ENCODE results near the gene TDRD7.

Gene TDRD7

DNA sequence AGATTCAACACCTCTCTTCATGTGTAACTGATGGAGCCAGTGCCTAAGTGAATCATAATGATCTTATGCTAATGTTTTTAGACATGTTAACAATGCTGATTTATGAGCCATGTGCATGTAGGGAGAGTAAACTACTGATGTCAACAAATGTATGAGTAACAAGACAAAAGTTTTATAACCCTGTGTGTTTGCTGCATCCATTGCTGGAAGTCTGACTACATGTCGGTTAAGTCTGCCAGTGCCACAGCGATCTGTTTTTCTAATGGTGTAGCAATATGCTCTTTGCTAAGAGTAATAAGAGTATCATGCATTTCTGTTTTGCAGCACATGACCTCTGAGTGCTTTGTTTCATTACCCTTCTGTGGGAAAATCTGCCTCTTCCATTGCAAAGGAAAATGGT lies 63.2 kb downstream of the TDRD7 start:
- TF ChIP-seq POLR2AphosphoS5 (IDR thresholded peaks at IDR 0.05; ENCODE audit: low read depth, low read length), result no peak
- TF ChIP-seq, protein P1, sequence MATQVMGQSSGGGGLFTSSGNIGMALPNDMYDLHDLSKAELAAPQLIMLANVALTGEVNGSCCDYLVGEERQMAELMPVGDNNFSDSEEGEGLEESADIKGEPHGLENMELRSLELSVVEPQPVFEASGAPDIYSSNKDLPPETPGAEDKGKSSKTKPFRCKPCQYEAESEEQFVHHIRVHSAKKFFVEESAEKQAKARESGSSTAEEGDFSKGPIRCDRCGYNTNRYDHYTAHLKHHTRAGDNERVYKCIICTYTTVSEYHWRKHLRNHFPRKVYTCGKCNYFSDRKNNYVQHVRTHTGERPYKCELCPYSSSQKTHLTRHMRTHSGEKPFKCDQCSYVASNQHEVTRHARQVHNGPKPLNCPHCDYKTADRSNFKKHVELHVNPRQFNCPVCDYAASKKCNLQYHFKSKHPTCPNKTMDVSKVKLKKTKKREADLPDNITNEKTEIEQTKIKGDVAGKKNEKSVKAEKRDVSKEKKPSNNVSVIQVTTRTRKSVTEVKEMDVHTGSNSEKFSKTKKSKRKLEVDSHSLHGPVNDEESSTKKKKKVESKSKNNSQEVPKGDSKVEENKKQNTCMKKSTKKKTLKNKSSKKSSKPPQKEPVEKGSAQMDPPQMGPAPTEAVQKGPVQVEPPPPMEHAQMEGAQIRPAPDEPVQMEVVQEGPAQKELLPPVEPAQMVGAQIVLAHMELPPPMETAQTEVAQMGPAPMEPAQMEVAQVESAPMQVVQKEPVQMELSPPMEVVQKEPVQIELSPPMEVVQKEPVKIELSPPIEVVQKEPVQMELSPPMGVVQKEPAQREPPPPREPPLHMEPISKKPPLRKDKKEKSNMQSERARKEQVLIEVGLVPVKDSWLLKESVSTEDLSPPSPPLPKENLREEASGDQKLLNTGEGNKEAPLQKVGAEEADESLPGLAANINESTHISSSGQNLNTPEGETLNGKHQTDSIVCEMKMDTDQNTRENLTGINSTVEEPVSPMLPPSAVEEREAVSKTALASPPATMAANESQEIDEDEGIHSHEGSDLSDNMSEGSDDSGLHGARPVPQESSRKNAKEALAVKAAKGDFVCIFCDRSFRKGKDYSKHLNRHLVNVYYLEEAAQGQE (IDR thresholded peaks at IDR 0.05; ENCODE audit: insufficient read depth in 1 of 2, low read depth in 2 of 2, low read length in 2 of 2), result no peak

DNA sequence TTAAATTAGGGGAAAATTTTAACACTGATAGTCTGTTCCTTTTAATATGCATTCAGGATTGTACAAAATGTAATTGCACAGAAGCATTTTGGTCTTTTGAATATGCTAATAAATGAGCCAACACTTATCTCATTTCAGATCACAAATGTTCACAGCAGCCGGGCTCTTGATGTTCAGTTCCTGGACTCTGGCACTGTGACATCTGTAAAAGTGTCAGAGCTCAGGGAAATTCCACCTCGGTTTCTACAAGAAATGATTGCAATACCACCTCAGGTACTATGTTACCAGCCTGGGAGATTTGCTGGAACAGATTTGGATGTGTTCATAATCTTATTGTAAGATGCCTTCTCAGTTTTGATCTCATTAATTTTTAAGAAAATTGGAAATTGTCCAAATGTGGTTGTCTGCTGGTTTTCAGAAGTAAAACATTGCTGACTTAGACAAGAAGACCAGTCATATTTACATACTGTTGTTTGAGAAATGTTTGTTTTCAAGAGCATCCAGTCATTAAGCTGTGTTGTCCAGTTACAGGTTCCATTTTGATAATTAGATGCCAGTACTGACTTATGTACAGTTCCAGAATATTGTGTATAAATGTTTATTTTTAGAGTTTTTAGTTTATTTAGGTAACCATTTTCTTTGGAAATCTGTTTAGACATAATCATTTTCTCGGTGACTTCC lies 66.5 kb downstream of the TDRD7 start:
- no peak for TF ChIP-seq SIN3A (IDR thresholded peaks at IDR 0.05; ENCODE audit: borderline replicate concordance, insufficient read depth, low read length)

DNA sequence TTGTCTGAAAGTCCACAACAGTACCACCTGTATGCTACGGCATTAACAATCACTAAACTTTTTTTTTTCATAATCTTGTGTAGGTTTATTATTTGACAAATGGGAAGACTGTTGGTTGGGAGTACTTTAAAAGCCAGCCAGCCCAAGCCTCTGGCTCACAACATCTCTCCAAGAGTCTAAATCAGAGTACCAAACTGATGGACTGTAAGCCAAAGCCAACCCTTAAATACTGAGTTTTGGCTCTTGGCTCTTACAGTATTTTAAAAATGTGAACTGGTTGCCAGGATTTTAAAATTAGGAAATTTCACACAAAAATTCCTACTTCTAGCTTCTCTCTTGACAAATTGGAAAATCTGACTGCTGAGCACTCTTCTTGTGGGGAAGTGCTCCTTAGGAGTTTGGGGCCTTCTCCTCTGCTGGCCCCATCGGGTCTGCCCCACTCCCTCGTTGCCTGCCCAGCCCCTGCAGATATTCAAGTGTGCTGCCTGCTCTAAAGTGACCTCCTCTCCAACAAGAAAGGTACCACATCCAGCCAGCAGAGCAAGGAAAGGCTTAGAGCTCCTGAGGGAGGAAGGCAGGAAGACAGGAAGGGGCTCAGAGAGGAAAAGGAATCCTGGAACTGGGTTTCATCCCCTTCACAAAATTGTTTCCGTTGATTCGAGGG lies 67.7 kb downstream of the TDRD7 start:
- TF ChIP-seq FOXP2 (optimal IDR thresholded peaks at IDR 0.05; ENCODE audit: borderline replicate concordance, extremely low read depth, extremely low read length, insufficient read depth) (no peak), POLR2AphosphoS5 (IDR thresholded peaks at IDR 0.05; ENCODE audit: low read depth, low read length) (no peak), SIN3A (IDR thresholded peaks at IDR 0.05; ENCODE audit: borderline replicate concordance, insufficient read depth, low read length) (no peak), TAF1 (IDR thresholded peaks at IDR 0.05; ENCODE audit: borderline replicate concordance, insufficient read depth, low read length) (no peak)
- TF ChIP-seq, protein P1 (IDR thresholded peaks at IDR 0.05; ENCODE audit: insufficient read depth in 1 of 2, low read depth in 2 of 2, low read length in 2 of 2), result no peak

DNA sequence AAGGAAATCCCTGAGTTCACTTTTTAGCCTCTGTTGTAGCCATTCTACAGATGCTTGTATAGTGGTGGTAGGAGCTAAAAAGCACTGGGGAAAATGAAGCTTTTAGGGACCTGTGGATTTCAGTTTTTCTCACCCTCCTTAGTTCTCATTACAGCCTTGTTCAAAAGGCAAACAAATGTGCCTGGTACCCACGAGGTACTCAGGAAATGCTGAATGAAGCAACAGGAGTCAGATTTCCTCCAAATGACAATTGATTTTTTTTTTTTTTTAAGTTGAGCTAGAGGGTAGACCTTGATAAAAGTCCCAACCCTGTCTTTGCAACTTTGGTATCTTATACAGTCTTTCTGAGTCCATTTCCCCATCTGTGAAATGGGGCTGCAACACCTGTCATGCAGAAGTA lies 68.3 kb downstream of the TDRD7 start:
- TF ChIP-seq POLR2AphosphoS5 (IDR thresholded peaks at IDR 0.05; ENCODE audit: low read depth, low read length) (no peak), TAF1 (IDR thresholded peaks at IDR 0.05; ENCODE audit: borderline replicate concordance, insufficient read depth, low read length) (no peak), SIN3A (IDR thresholded peaks at IDR 0.05; ENCODE audit: borderline replicate concordance, insufficient read depth, low read length) (no peak), FOXP2 (optimal IDR thresholded peaks at IDR 0.05; ENCODE audit: borderline replicate concordance, extremely low read depth, extremely low read length, insufficient read depth) (no peak)
- TF ChIP-seq, protein P1 (IDR thresholded peaks at IDR 0.05; ENCODE audit: insufficient read depth in 1 of 2, low read depth in 2 of 2, low read length in 2 of 2), result no peak

DNA sequence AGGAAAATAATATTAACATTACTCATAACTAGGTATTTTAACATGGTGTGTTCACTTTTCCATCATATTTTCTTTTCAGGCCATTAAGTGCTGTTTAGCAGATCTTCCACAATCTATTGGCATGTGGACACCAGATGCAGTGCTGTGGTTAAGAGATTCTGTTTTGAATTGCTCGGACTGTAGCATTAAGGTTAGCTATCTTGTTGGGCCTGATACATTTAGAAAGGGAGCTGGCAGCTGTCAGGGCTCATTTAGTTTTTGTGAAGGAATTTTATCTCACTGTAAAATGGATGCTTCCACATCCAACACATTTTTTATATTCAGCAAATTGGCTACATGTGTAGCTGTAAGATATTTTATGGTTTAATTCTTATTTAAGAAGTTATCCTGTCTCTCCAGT lies 68.9 kb downstream of the TDRD7 start:
- TF ChIP-seq POLR2AphosphoS5 (IDR thresholded peaks at IDR 0.05; ENCODE audit: low read depth, low read length) (no peak), TAF1 (IDR thresholded peaks at IDR 0.05; ENCODE audit: borderline replicate concordance, insufficient read depth, low read length) (no peak)

DNA sequence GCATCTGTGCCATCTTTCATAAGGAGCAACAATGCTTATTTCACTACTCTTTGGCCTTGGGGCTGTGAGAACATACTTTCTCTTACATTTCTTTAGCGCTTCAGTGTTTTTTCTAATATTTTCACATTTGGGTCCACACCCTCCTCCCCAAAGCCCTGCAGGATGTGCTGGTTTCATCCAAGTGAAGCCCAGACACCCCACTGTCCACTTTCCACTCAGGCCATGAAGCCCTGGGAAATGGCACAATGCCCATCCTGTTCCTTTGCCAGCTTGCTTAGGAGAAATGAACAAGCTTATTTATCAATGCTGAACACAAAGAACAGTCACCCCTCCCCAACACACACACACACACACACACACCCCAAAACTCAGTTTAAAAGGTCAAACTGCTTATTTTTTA lies 72.2 kb downstream of the TDRD7 start:
- TF ChIP-seq SIN3A (IDR thresholded peaks at IDR 0.05; ENCODE audit: borderline replicate concordance, insufficient read depth, low read length), result no peak
- no peak for TF ChIP-seq TAF1 (IDR thresholded peaks at IDR 0.05; ENCODE audit: borderline replicate concordance, insufficient read depth, low read length)
- no peak for TF ChIP-seq FOXP2 (optimal IDR thresholded peaks at IDR 0.05; ENCODE audit: borderline replicate concordance, extremely low read depth, extremely low read length, insufficient read depth)
- TF ChIP-seq POLR2AphosphoS5 (IDR thresholded peaks at IDR 0.05; ENCODE audit: low read depth, low read length), result no peak
- TF ChIP-seq, protein P1 (IDR thresholded peaks at IDR 0.05; ENCODE audit: insufficient read depth in 1 of 2, low read depth in 2 of 2, low read length in 2 of 2), result no peak
